Right cardiac atrium (tissue), 5 donors: ENCODE data around the gene RANBP2. TPM values are rescaled to one million over a fixed set of nuclear protein-coding genes. Genes with fewer than 3 reads are reported as not detected.

Source experiments
- ATAC-seq, 2 donors: fragments of 200-7000 bp; cut with Tn5 transposase; one replicate each; pipeline versions ENCODE4 v1.8.0 to v1.9.1; 2020; ENCODE audit warnings: moderate library complexity in 2 of 2, mild to moderate bottlenecking in 1 of 2
- DNase-seq, 3 donors: peaks; one replicate each; pipeline ENCODE4 v3.0.0-alpha.2; 2020
- H3K27ac ChIP-seq: one replicate; pipeline ENCODE4 v1.5.1; 2013; ENCODE audit warnings: mild to moderate bottlenecking, low read length, control low read depth, moderate library complexity
- H3K27me3 ChIP-seq: one replicate; pipeline ENCODE4 v1.6.1; 2013; ENCODE audit not compliant: control insufficient read depth, insufficient read depth
- H3K4me1 ChIP-seq: one replicate; pipeline ENCODE4 v1.6.1; 2013; ENCODE audit warnings: low read length; ENCODE audit not compliant: control insufficient read depth, insufficient read depth
- H3K4me3 ChIP-seq: one replicate; pipeline ENCODE4 v1.5.1; 2013; ENCODE audit warnings: low read length, control low read depth
- H3K9me3 ChIP-seq: one replicate; pipeline ENCODE4 v1.6.1; 2013; ENCODE audit warnings: low read length; ENCODE audit not compliant: control insufficient read depth
- WGBS: extraction: QIAGEN DNeasy Blood & Tissue Kit; methylation state at CpG from one replicate; pipeline ENCODE4 v1.1.7; 2013; 5-methylcytosine and 5-hydroxymethylcytosine counted together
- intact Hi-C, 4 donors: fragments of 100-400 bp; cut with DNase I; formaldehyde crosslinking; loops; one replicate each; pipeline versions ENCODE4 v1.11.0 to v1.14.0; 2022 to 2023
- polyA plus RNA-seq: library from polyadenylated mRNA; stranded (reverse); fragments of 200-250 nt; gene quantifications from one replicate; pipeline ENCODE4 v1.2.3, GENCODE V29; 2013
- total RNA-seq, 4 donors: library from RNA; stranded (reverse); fragmentation: NEBNext Ultra II Directional; extraction: Animal tissue kit (Norgen Biotek cat#: 25700); gene quantifications; one replicate each; pipeline ENCODE4 v1.2.1, GENCODE V29; 2021
- donor health status: healthy with polysubstance abuse.
- donor health status: DM: no; HTN: yes; CAD: no.
- donor health status: DM: no; HTN: no; CAD: no.
- donor health status: DM: no; HTN: yes; CAD: no; lungs with severe emphysema.
- donor health status: DM: yes; HTN: yes; CAD: no.

RANBP2 gene
- total and polyA plus RNA-seq, 5 donors: 15.8 to 70.4 (median 54.8) TPM

DNA sequence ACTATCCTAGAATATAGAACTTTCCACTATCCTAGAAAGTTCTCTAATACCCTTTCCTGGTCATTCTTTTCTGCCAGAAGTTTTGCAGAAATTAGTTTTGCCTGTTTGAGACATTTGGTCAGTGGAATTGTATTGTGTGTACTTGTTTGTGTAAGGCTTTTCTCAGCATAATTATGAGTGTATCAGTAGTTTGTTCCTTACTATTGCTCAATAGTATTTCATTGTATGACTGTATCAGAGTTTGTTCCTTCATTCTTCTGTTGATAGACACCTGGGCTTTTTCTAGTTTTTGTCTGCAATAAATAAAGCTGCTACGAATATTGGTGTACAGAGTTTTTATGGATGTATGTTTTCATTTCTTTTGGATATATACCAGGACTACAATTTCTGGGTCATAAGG lies 94.5 kb downstream of the RANBP2 start:
- DNase-seq: no peak
- Histone ChIP-seq H3K27me3 (no peaks in the 10 kb centered on the region), H3K9me3 (no peaks in the 10 kb centered on the region), H3K4me1 (no peaks in the 10 kb centered on the region), H3K27ac (no peak overlapping the region), H3K4me3 (no peak overlapping the region)
- 95% methylated on average over 1 of the region's 1 CpG for WGBS
- intact Hi-C loops: no loop called here
- no peak for ATAC-seq

DNA sequence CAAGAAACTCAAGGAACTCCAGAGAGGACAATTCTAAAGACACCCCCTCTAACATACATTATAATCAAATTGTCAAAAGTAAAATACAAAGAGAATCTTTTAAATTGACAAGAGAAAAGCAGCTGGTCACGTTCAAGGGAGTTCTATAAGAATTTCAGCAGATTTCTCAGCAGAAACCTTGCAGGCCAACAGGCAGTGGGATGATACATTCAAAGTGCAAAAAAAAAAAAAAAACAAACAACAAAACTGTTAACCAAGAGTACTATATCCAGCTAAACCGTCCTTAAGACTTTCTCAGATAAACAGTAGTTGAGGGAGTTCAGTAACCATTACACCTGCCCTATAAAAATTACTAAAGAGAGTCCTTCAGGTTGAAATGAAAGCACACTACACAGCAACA lies 101.2 kb downstream of the RANBP2 start:
- Histone ChIP-seq H3K9me3 (no peaks in the 10 kb centered on the region), H3K4me3 (no peak overlapping the region), H3K27me3 (no peaks in the 10 kb centered on the region), H3K4me1 (no peaks in the 10 kb centered on the region), H3K27ac (no peak overlapping the region)
- 98% methylated on average over 2 of the region's 2 CpGs for WGBS
- intact Hi-C loops: no loop called here
- no peak for DNase-seq
- ATAC-seq: no peak

DNA sequence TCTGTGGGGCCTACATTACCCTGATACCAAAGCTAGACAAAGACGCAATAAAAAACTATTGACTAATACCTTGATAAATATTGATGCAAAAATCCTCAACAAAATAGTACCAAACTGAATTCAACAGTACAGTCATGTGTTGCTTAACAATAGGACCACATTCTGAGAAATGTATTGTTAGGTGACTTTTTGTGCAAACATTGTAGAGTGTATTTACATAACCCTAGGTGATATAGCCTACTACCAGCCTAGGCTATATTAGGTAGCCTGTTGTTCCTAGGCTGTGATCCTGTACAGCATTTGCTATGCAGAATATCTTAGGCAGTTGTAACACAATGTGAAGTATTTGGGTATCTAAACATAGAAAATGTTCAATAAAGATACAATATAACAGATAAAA lies 104.0 kb downstream of the RANBP2 start:
- intact Hi-C loops: no loop called here
- WGBS: 97% methylated on average over 1 of the region's 1 CpG
- DNase-seq: no peak

DNA sequence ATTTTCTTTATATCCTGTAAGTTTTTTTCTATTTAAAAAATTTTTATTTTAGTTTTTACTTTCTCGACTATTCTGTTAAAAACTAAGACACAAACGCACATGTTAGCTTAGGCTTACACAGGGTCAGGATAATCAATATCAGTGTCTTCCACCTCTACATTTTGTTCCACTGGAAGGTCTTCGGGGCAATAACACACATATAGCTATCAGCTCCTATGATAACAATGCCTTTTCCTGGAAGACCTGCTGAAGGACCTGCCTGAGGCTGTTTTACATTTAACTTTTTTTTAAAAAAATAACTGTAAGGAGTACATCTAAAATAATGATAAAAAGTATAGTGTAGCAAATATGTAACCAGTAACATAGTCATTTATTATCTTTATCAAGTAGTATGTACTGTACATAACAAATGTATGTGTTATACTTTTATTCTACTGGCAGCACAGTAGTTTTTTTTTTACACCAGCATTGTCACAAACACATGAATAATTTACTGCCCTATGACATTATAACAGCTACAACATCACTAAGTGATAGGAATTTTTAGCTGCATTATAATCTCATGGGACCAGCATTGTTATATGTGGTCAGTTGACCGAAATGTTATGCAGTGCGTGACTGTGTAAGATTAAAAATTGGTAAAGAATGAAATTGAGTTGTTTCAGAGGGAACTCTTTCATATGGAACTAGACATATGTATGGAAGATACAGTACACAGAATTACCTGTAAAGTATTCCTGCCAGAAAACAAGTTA lies 105.2 kb downstream of the RANBP2 start:
- H3K4me1 ChIP-seq: no peaks in the 10 kb centered on the region
- no peaks in the 10 kb centered on the region for H3K27me3 ChIP-seq
- ATAC-seq (no peak), DNase-seq (no peak)
- no peak overlapping the region for H3K4me3 ChIP-seq
- H3K27ac ChIP-seq: no peak overlapping the region
- intact Hi-C loops: no loop called here
- 86% methylated on average over 5 of the region's 5 CpGs for WGBS
- no peaks in the 10 kb centered on the region for H3K9me3 ChIP-seq

More for the DNA sequence above, 104.0 kb downstream of the RANBP2 start:
- ATAC-seq: no peak
- no peak overlapping the region for H3K27ac ChIP-seq
- no peak overlapping the region for H3K4me3 ChIP-seq
- no peaks in the 10 kb centered on the region for H3K27me3 ChIP-seq
- H3K9me3 ChIP-seq: no peaks in the 10 kb centered on the region
- H3K4me1 ChIP-seq: no peaks in the 10 kb centered on the region

DNA sequence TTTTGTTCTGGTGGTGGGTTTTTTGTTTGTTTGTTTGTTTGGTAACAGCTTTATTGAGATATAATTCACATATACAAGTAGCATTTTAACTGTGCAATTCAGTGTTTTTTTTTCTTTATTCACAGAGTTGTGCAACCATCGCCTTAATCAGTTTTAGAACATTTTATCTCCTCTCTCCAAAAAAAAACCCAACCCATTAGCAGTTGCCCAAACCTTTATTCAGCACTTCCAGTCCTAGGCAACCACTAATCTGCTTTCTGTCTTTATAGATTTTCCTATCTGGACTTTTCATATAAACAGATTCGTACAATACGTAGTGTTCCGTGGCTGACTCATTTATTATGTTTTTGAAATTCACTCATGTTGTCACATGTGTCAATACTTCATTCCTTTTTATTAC lies 106.0 kb downstream of the RANBP2 start:
- ATAC-seq: peak; percentile 71 to 85
- 54% methylated on average over 4 of the region's 4 CpGs for WGBS

DNA sequence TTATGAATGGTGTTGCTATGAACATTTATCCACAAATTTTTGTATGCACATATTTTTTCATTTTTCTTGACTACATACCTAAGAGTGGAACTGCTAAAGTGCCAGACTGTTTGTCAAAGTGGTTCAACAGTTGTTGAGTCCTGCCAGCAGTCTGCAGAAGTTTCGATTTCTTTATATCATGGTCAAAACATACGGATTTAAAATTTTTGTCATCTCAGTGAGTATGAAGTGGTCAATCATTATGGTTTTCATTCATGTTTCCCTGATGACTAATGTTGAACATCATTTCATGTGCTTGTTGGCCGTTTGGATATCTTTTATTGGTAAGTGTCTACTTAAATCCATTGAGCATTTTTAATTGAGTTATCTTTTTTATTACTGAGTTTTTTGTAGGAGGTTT lies 106.5 kb downstream of the RANBP2 start:
- no peak overlapping the region for H3K27ac ChIP-seq
- H3K27me3 ChIP-seq: no peaks in the 10 kb centered on the region
- no peaks in the 10 kb centered on the region for H3K9me3 ChIP-seq
- WGBS: 69% methylated on average over 3 of the region's 3 CpGs
- no peaks in the 10 kb centered on the region for H3K4me1 ChIP-seq
- DNase-seq (no peak), ATAC-seq (no peak)
- intact Hi-C loops: no loop called here
- H3K4me3 ChIP-seq: no peak overlapping the region

More for the DNA sequence above, 106.0 kb downstream of the RANBP2 start:
- no peak overlapping the region for H3K4me3 ChIP-seq
- no peaks in the 10 kb centered on the region for H3K27me3 ChIP-seq
- intact Hi-C loops: no loop called here
- no peaks in the 10 kb centered on the region for H3K4me1 ChIP-seq
- no peaks in the 10 kb centered on the region for H3K9me3 ChIP-seq
- DNase-seq: no peak
- H3K27ac ChIP-seq: no peak overlapping the region

DNA sequence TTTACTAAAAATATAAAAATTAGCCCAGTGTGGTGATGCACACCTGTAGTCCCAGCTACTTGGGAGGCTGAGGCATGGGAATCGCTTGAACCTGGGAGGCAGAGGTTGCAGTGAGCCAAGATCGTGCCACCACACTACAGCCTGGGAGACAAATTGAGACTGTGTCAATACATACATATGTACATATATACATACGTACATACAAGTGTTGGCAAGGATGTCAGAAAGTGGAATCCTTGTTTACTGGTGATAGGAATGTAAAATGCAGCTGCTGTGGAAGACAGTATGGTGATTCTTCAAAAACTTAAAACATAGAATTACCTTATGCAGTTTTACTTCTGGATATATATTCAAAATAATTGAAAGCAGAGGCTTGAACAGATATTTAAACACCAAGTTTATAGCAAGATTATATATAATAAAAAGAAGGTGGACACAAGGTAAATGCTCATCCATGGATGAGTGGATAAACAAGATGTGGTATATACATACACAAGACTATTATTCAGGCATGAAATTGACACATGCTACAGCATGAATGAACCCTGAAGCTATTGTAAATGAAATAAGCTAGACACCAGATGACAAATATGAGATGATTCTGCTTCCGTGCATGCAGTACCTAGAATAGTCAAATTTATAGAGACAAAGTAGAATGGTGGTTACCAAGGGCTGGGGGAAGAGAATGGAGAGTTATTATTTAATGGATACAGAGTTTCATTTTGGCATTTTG lies 110.5 kb downstream of the RANBP2 start:
- ATAC-seq: no peak

DNA sequence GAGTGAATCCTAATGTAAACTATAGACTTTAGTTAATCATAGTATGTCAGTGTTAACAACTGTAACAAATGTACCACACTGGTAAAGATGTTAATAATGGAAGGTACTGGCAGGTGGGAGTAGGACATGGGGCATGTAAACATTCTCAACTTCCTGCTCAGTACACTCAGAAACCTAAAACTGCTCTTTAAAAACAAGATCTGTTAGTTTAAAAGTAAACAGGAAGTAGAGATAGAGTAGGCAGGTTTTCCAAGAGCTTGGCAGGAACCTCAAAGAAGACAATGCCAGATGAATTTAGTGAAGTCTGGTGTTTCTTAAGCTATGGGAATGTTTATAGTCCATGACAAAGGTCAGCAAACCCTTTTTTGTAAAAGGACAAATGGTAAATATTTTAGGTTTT lies 113.9 kb downstream of the RANBP2 start:
- Histone ChIP-seq H3K4me3 (no peak overlapping the region), H3K27ac (no peak overlapping the region), H3K4me1 (no peaks in the 10 kb centered on the region), H3K9me3 (no peaks in the 10 kb centered on the region), H3K27me3 (no peaks in the 10 kb centered on the region)
- intact Hi-C loops: no loop called here
- ATAC-seq (no peak), DNase-seq (no peak)

More for the DNA sequence above, 110.5 kb downstream of the RANBP2 start:
- 95% methylated on average over 4 of the region's 4 CpGs for WGBS
- no peak overlapping the region for H3K27ac ChIP-seq
- DNase-seq: no peak
- no peaks in the 10 kb centered on the region for H3K4me1 ChIP-seq
- no peaks in the 10 kb centered on the region for H3K27me3 ChIP-seq
- no peak overlapping the region for H3K4me3 ChIP-seq
- intact Hi-C loops: no loop called here
- H3K9me3 ChIP-seq: no peaks in the 10 kb centered on the region

DNA sequence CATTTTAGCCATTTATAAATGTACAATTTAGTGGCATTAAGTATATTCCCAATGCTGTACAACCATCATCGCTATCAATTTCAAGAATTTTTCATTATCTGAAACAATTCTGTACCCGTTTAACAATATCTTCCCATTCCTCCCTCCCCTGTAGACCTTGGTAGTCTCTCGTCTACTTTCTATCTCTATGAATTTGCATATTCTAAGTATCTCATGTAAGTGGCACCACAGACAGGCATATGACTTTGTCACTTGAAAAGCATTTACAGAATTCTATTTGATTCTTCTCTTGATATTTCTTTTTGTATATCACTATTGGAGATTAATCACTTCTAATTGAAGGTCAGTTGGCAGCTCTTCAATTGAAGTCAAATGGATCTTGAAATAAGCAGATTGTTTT lies 115.3 kb downstream of the RANBP2 start:
- no peak for DNase-seq
- 92% methylated on average over 3 of the region's 3 CpGs for WGBS
- H3K4me1 ChIP-seq: no peaks in the 10 kb centered on the region
- H3K27ac ChIP-seq: no peak overlapping the region
- intact Hi-C loops: no loop called here
- H3K4me3 ChIP-seq: no peak overlapping the region
- H3K27me3 ChIP-seq: no peaks in the 10 kb centered on the region
- no peak for ATAC-seq
- H3K9me3 ChIP-seq: no peaks in the 10 kb centered on the region

DNA sequence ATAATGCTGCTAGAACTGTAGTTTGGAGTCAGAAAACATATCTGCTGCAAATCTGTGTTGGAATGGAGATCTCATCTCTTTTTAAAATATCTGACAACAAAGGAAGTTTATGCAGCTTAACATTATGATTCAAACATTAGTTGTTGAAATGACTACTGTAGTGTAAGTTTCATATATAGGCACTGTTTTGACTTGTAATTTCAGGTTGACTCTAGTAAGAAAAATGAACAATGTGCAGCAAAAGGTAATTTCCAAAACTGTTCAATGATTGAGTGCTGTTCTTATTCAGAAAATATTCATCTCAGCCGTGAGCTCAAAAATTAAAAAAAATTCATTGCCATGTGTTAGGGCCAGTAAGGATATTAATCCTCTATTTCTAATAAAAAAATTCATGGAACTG lies 115.8 kb downstream of the RANBP2 start:
- Histone ChIP-seq H3K4me1 (no peaks in the 10 kb centered on the region), H3K27me3 (no peaks in the 10 kb centered on the region), H3K4me3 (no peak overlapping the region), H3K9me3 (no peaks in the 10 kb centered on the region), H3K27ac (no peak overlapping the region)
- DNase-seq (no peak), ATAC-seq (no peak)
- 92% methylated on average over 1 of the region's 1 CpG for WGBS
- intact Hi-C loops: no loop called here
